Prostate gland (tissue), 2 donors: Measurements from ENCODE around the gene FCHSD2. TPM values are rescaled to one million over a fixed set of nuclear protein-coding genes. Genes with fewer than 3 reads are reported as not detected.

ENCODE experiments used
- DNase-seq: peaks from one replicate; pipeline ENCODE4 v3.0.0-alpha.2; 2019; ENCODE audit warnings: low spot score
- H3K27ac ChIP-seq, 2 donors: fragments of 200-600 bp; sonication (generic); 2 replicates each; pipeline ENCODE4 v1.5.1; 2017 to 2019
- H3K27me3 ChIP-seq: fragments of 200-600 bp; sonication (generic); replicated peaks from 2 replicates; pipeline ENCODE4 v1.5.1; 2019; ENCODE audit not compliant: insufficient read depth
- H3K36me3 ChIP-seq, 2 donors: fragments of 200-600 bp; sonication (generic); 1 replicate in 1 of 2; 2 replicates in 1 of 2; pipeline versions ENCODE4 v1.5.1 to v1.8.1; 2017 to 2019
- H3K4me1 ChIP-seq: fragments of 200-600 bp; sonication (generic); replicated peaks from 2 replicates; pipeline ENCODE4 v1.5.1; 2019
- H3K4me3 ChIP-seq, 2 donors: fragments of 200-600 bp; sonication (generic); 2 replicates each; pipeline ENCODE4 v1.5.1; 2017 to 2019
- H3K9me3 ChIP-seq: fragments of 200-600 bp; sonication (generic); 2 replicates; pipeline ENCODE4 v1.5.1; 2017
- POLR2A ChIP-seq: fragments of 450-650 bp; IDR thresholded peaks from one replicate; pipeline ENCODE4 v1.6.1; 2016; ENCODE audit warnings: antibody characterized with exemption, mild to moderate bottlenecking
- POLR2AphosphoS5 ChIP-seq: sonication (generic); formaldehyde crosslinking; IDR thresholded peaks from one replicate; pipeline ENCODE4 v1.6.1; 2017; ENCODE audit warnings: antibody characterized with exemption
- WGBS: methylation state at CpG from one replicate; pipeline ENCODE4 v1.1.5; 2018; 5-methylcytosine and 5-hydroxymethylcytosine counted together
- intact Hi-C: fragments of 100-400 bp; cut with DNase I; formaldehyde crosslinking; loops from one replicate; pipeline ENCODE4 v1.14.2; 2022
- total RNA-seq, 2 donors: library from RNA; depleted of rRNA; stranded (reverse); fragments of >200 nt; gene quantifications; one replicate each; pipeline ENCODE4 v1.1.0, GENCODE V29; 2016
- TF ChIP-seq, protein P1 (sequence below), 4 experiments: fragments of 200-600 bp in 2 of 4; fragments of 450-650 bp in 2 of 4; sonication (generic) in 2 of 4; IDR thresholded peaks; 1 replicate in 3 of 4; 2 replicates in 1 of 4; pipeline ENCODE4 v1.5.1; 2016 to 2019; ENCODE audit warnings: antibody characterized with exemption in 4 of 4, mild to moderate bottlenecking in 2 of 4, moderate library complexity in 2 of 4

The FCHSD2 gene
- total RNA-seq, 2 donors from 2014 or later, result 9.9 to 45.3 TPM

DNA sequence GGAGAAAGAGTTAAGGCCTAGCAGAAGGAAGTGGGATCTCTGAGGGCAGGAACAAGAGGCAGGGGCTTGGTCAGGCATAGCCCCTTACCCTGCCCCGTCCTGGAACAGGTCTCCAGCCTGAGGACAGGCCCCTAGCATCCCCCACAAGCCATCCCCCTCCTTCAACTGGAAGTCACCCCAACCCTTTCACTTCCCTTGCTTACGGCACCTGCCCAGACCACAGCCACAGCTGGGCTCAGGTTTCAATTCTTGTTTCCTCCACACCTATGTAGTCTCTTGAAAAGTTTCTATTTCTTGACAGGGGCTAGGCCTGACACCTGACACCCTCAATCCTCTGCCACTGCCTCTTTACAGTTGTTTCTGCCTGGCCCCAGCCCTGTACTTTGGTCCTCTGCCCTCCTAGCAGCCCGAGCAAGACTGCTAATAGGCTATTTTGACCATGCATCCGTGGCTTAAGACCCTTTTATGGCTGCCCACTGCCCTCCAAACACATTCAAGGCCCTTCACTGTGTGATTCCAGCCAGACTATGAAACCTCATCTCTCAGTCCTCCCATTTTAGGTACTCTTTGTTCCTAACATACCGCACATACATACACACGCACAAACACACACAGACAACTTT lies 10.9 kb upstream of the FCHSD2 start:
- H3K9me3 ChIP-seq, result no peaks in the 10 kb centered on the region
- no peaks in the 10 kb centered on the region for H3K27me3 ChIP-seq
- H3K36me3 ChIP-seq, result no peaks in the 10 kb centered on the region
- intact Hi-C loops, result no loop called here
- DNase-seq, result no peak
- no peaks in the 10 kb centered on the region for H3K4me1 ChIP-seq
- H3K4me3 ChIP-seq, result no peak overlapping the region
- no peak overlapping the region for H3K27ac ChIP-seq
- 55% methylated on average over 6 of the region's 6 CpGs for WGBS
- TF ChIP-seq POLR2AphosphoS5, result no peak
- TF ChIP-seq, protein P1, sequence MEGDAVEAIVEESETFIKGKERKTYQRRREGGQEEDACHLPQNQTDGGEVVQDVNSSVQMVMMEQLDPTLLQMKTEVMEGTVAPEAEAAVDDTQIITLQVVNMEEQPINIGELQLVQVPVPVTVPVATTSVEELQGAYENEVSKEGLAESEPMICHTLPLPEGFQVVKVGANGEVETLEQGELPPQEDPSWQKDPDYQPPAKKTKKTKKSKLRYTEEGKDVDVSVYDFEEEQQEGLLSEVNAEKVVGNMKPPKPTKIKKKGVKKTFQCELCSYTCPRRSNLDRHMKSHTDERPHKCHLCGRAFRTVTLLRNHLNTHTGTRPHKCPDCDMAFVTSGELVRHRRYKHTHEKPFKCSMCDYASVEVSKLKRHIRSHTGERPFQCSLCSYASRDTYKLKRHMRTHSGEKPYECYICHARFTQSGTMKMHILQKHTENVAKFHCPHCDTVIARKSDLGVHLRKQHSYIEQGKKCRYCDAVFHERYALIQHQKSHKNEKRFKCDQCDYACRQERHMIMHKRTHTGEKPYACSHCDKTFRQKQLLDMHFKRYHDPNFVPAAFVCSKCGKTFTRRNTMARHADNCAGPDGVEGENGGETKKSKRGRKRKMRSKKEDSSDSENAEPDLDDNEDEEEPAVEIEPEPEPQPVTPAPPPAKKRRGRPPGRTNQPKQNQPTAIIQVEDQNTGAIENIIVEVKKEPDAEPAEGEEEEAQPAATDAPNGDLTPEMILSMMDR (IDR thresholded peaks at IDR 0.05), result no peak
- TF ChIP-seq POLR2A, result no peak

DNA sequence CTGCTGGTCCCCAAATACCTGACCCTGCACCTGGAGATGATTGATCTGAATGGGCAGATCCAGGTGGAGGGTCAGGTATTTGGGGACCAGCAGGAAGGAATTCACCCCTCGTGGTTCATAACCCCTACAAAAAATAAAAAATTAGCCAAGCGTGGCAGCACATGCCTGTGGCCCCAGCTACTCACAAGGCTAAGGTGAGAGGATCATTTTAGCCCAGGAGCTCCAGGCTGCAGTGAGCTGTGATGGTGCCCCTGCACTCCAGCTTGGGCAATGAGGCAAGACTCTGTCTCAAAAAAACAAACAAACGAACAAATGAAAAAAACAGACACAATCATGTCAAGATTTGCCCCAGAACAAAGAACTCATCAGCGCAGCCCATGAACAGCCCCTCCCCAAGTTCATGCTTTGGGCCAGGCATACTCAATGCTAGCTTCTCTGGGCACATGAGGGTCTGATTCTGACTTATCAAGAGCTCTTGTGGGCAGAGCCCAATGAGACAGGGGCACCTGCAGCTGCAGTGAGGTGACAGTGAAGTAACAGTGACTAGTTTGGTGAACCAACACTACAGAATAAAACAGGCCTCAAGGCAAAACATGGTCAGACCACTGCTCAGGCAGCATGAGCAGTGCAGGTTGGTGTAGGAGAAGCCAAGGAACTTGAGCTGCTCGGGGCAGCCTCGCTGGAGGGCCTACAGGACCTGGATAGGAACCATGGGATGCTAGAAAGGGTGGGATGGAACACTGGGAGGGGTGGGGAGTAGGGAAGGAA lies 10.2 kb upstream of the FCHSD2 start:
- Histone ChIP-seq H3K4me1 (no peaks in the 10 kb centered on the region), H3K27ac (no peak overlapping the region), H3K27me3 (no peaks in the 10 kb centered on the region), H3K4me3 (no peak overlapping the region), H3K36me3 (no peaks in the 10 kb centered on the region), H3K9me3 (no peaks in the 10 kb centered on the region)
- TF ChIP-seq, protein P1 (IDR thresholded peaks at IDR 0.05), result no peak
- no peak for TF ChIP-seq POLR2AphosphoS5
- TF ChIP-seq POLR2A, result no peak
- 76% methylated on average over 6 of the region's 6 CpGs for WGBS
- no peak for DNase-seq
- intact Hi-C loops, result no loop called here

DNA sequence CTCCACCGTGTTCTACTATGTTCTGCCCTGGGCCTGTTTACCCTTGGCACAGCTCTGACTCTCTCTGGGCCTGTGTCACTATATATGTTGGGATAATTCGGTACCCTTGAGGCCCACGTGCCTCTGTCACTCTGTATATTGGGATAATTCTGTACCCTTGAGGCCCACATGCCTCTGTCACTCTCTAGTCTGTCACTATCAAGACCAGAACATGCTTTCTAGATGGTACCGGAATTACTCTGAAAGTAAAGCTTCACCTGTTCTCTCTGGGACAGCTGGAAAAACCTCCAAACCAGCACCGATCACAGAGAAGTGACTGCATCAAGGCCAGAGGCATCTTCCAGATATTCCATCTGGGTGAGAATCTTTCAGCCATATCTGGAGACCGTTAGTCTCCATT lies 9.3 kb upstream of the FCHSD2 start:
- DNase-seq, result no peak
- TF ChIP-seq, protein P1 (IDR thresholded peaks at IDR 0.05), result no peak
- H3K27me3 ChIP-seq, result no peaks in the 10 kb centered on the region
- 98% methylated on average over 6 of the region's 6 CpGs for WGBS
- no peaks in the 10 kb centered on the region for H3K4me1 ChIP-seq
- no peak overlapping the region for H3K27ac ChIP-seq
- H3K4me3 ChIP-seq, result no peak overlapping the region
- no peaks in the 10 kb centered on the region for H3K36me3 ChIP-seq
- intact Hi-C loops, result no loop called here
- H3K9me3 ChIP-seq, result no peaks in the 10 kb centered on the region

DNA sequence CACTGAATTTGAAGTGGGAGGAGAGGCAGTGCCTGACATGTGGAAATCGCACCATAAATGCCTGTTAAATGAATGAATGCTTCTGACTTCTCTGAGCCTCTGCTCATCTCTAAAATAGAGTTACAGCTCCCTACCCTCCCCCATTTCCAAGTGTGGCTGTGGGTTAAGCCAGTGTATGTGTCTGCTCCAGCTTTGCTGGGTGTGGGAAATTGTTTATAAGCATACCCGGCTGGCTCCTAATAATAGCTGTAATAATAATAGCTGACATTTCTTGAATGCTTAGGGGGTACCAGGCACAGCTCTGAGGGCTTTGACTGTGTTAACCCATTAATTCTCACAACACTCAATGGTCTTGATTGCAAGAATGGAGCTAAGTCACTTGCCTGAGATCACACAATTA lies 7.0 kb upstream of the FCHSD2 start:
- 80% methylated on average over 2 of the region's 2 CpGs for WGBS
- Histone ChIP-seq H3K27ac (no peak overlapping the region), H3K27me3 (no peaks in the 10 kb centered on the region), H3K4me1 (no peaks in the 10 kb centered on the region), H3K36me3 (no peaks in the 10 kb centered on the region), H3K9me3 (no peaks in the 10 kb centered on the region), H3K4me3 (no peak overlapping the region)
- DNase-seq, result no peak
- TF ChIP-seq POLR2A (no peak), POLR2AphosphoS5 (no peak)
- TF ChIP-seq, protein P1 (IDR thresholded peaks at IDR 0.05), result no peak
- intact Hi-C loops, result loop anchor here (10.0 kb wide), 1 partner anchor 314 kb away; no protein-coding TSS in a partner anchor
